ENCODE measurements around the gene C16orf95. TPM values are rescaled to one million over a fixed set of nuclear protein-coding genes. Genes with fewer than 3 reads are reported as not detected.
A peak's percentile ranks its signal among the peaks of the same experiment; 100 is the strongest.

The C16orf95 gene, protein sequence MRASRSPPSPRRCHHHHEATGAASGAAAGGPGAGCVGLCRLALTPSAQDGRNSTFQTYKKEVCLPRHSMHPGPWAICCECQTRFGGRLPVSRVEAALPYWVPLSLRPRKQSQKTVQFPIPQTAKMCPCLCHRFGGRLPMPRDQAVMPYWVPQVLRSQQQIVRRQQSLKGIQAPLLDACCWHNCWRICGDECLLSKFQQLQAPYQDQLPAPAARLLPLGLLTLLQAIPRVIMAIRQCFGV
- 5.0 and 8.3 TPM in 2 replicates for total RNA-seq
- long read RNA-seq, partial matches to known transcripts = 0 of 3 reads
- long read RNA-seq, other reads (novel, unspliced or antisense) = 3 of 3 reads

DNA sequence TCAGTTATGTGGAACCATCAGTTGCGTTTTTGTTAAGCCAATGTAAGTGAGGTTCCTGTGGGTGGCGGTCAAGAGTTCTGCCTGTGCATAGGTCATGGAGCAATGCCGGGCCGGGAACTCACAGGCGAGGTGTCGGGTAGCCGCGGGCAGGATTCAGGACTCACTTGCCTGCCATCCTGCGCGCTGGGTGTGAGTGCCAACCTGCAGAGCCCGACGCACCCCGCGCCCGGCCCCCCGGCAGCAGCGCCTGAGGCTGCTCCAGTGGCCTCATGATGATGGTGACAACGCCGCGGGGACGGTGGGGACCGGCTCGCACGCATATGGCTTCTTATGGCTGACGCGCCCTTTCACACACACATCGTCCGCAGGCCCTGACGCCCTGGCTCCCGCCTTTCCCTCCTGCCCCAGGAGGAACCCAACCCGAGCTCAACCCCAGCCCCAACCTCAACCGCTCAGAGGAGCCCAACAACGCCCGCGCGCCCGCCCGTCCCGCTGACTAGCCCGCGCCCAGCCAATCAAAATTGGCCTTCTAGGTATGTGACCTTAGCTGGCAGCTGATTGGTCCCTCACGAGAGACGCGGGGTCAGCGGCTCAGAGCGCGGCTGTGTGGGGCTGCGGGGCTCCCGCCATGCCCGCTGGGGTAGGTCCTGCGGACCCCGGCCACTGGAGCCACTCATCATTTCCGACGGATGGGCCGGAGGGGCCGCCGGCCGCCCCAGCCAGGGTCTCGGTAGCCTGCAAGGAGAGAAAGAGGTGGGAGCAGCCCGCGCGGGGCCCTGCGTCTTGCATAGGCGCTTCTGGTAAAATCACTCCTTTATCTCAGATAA, at the start of gene C16orf95:
Gene C16orf95 (minus strand): TSS at position 470 of the 827 bp plus-strand sequence. CDS start 150 bp downstream, at position 320.
- Mint-ChIP-seq H3K27ac (ENCODE audit: unreplicated experiment) (peak within 1 kb of the TSS; percentile 97), H3K4me3 (ENCODE audit: unreplicated experiment) (peak within 1 kb of the TSS; percentile 86), H3K4me1 (ENCODE audit: unreplicated experiment) (peaks cover 14% of the 10 kb centered on the region), H3K27me3 (ENCODE audit: unreplicated experiment) (no peaks in the 10 kb centered on the region), H3K36me3 (ENCODE audit: unreplicated experiment) (peaks cover 2% of the 10 kb centered on the region), H3K9me3 (ENCODE audit: unreplicated experiment) (no peaks in the 10 kb centered on the region)
- peak; percentile 99 for DNase-seq (ENCODE audit: extremely low spot score, unreplicated experiment)
- TF ChIP-seq, protein P1, sequence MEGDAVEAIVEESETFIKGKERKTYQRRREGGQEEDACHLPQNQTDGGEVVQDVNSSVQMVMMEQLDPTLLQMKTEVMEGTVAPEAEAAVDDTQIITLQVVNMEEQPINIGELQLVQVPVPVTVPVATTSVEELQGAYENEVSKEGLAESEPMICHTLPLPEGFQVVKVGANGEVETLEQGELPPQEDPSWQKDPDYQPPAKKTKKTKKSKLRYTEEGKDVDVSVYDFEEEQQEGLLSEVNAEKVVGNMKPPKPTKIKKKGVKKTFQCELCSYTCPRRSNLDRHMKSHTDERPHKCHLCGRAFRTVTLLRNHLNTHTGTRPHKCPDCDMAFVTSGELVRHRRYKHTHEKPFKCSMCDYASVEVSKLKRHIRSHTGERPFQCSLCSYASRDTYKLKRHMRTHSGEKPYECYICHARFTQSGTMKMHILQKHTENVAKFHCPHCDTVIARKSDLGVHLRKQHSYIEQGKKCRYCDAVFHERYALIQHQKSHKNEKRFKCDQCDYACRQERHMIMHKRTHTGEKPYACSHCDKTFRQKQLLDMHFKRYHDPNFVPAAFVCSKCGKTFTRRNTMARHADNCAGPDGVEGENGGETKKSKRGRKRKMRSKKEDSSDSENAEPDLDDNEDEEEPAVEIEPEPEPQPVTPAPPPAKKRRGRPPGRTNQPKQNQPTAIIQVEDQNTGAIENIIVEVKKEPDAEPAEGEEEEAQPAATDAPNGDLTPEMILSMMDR (IDR thresholded peaks at IDR 0.05) = peak; percentile 64

DNA sequence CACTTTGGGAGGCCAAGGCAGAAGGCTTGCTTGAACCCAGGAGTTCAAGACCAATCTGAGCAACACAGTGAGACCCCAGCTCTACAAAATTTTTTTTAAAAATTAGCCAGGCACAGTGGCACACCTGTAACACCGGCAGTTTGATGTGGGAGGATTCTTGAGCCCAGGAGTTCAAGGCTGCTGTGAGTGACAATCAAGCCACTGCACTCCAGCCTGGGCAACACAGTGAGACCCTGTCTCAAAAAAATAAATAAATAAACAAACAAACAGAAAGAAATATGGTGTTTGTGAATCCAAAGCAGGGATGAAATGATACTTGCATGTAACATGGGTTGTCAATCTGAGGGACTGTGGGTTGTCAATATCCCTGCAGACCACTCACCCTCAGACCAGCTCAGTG, 49.7 kb upstream of the C16orf95 start:
- Mint-ChIP-seq H3K4me3 (ENCODE audit: unreplicated experiment) (no peak overlapping the region), H3K9me3 (ENCODE audit: unreplicated experiment) (no peaks in the 10 kb centered on the region), H3K36me3 (ENCODE audit: unreplicated experiment) (peaks cover 9% of the 10 kb centered on the region), H3K27ac (ENCODE audit: unreplicated experiment) (no peak overlapping the region), H3K27me3 (ENCODE audit: unreplicated experiment) (no peaks in the 10 kb centered on the region), H3K4me1 (ENCODE audit: unreplicated experiment) (peaks cover 6% of the 10 kb centered on the region)
- TF ChIP-seq, protein P1 (IDR thresholded peaks at IDR 0.05) = no peak
- DNase-seq (ENCODE audit: extremely low spot score, unreplicated experiment) = no peak

DNA sequence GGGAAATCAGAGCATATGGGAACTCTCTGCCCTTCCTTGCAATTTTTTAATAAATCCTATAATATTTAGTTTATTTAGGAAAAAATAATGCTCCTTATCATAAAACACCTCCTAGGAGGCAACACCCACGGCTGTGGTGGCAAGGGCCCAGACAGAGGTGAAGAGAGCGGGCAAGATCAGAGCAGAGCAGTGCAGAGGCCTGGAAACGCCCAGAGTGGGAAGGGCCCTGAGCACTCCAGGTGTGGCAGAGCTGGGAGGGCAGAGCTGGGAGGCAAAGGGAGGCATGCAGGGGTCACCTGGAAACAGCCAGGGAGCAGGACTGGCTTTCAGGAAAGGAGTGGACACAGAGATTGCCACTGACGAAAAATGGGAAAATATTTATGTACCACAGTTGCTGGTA, 49.1 kb upstream of the C16orf95 start:
- Mint-ChIP-seq H3K36me3 (ENCODE audit: unreplicated experiment) (peaks cover 9% of the 10 kb centered on the region), H3K27me3 (ENCODE audit: unreplicated experiment) (no peaks in the 10 kb centered on the region)

DNA sequence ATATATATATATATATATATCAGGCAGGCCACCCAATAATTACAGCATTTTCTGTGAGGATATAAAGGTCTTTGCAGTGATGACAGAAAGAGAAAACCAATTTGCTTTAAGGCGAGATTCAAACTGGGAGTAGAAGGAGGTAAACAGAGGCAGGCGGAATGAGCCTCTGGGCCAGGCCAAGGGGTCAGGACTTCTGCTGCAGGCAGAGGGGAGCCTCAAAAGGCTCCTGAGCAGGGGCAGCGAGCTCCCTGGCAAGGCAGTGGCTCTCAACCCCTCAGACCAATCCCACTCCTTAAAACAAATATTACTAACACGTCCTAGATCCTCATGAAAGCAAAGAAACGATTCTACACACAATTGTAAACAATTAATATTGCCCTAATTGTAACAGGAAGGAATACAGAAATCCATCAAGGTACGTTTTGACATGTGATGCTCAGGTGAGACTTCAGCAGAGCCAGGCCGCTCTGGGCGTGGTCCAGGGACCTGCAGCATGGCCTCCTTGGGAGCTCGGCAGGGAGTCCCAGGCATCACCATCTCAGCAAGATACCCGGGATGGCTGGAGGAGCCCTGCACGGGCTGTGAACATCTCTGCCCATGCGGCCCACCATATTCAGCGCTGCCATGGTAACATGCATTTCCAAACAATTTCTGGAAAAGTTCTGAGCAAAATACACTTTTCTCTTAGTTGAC, 48.0 kb upstream of the C16orf95 start:
- H3K4me3 Mint-ChIP-seq (ENCODE audit: unreplicated experiment) = no peak overlapping the region
- no peaks in the 10 kb centered on the region for H3K27me3 Mint-ChIP-seq (ENCODE audit: unreplicated experiment)
- peaks cover 11% of the 10 kb centered on the region for H3K36me3 Mint-ChIP-seq (ENCODE audit: unreplicated experiment)
- no peak for DNase-seq (ENCODE audit: extremely low spot score, unreplicated experiment)
- TF ChIP-seq, protein P1 (IDR thresholded peaks at IDR 0.05) = no peak
- H3K4me1 Mint-ChIP-seq (ENCODE audit: unreplicated experiment) = peaks cover 4% of the 10 kb centered on the region
- no peak overlapping the region for H3K27ac Mint-ChIP-seq (ENCODE audit: unreplicated experiment)
- no peaks in the 10 kb centered on the region for H3K9me3 Mint-ChIP-seq (ENCODE audit: unreplicated experiment)

More for the DNA sequence above, 49.1 kb upstream of the C16orf95 start:
- H3K4me1 Mint-ChIP-seq (ENCODE audit: unreplicated experiment) = peaks cover 6% of the 10 kb centered on the region
- H3K27ac Mint-ChIP-seq (ENCODE audit: unreplicated experiment) = no peak overlapping the region
- H3K4me3 Mint-ChIP-seq (ENCODE audit: unreplicated experiment) = no peak overlapping the region
- H3K9me3 Mint-ChIP-seq (ENCODE audit: unreplicated experiment) = no peaks in the 10 kb centered on the region
- TF ChIP-seq, protein P1 (IDR thresholded peaks at IDR 0.05) = no peak
- DNase-seq (ENCODE audit: extremely low spot score, unreplicated experiment) = no peak

Measured in osteocyte (in vitro differentiated cells).